HG03457 (cell line): Measurements from ENCODE around the gene SERINC2.
A peak's percentile ranks its signal among the peaks of the same experiment; 100 is the strongest.
"Not testable (repeated sequence)": the region's sequence is repeated elsewhere in the genome, so short reads cannot be mapped to it uniquely, and the experiment has no call there.

Experiments used
- ATAC-seq: cut with Tn5 transposase; IDR thresholded peaks from one replicate; pipeline ENCODE4 v1.9.1; 2021; ENCODE audit warnings: moderate number of reproducible peaks; ENCODE audit not compliant: unreplicated experiment

The SERINC2 gene

GRCh38 chr1:31412205-31412604, 808 bp upstream of the SERINC2 start:
- ATAC-seq, result no peak

- no peak for ATAC-seq
Measured at GRCh38 chr1:31413405-31414001, 490 bp downstream of the SERINC2 start.

DNA sequence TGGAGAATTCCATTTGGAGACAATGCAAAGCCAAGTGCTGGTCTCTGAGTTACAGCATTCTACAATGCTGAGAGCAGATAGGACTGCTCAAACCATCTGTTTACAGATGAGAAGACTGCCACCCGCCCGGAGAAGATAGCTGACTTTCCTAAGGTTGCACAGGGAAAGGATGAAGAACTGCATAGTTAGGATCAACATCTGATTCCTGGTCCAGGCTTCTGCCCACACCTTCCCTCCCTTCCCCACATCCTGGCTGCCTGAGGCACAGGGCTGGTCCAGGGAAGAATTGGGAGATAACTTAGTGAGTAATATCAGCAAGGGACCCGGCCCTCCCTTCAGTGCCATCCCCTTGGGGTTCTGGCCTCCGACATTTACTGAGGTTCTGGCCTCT, 2.0 kb downstream of the SERINC2 start:
- ATAC-seq, result no peak

DNA sequence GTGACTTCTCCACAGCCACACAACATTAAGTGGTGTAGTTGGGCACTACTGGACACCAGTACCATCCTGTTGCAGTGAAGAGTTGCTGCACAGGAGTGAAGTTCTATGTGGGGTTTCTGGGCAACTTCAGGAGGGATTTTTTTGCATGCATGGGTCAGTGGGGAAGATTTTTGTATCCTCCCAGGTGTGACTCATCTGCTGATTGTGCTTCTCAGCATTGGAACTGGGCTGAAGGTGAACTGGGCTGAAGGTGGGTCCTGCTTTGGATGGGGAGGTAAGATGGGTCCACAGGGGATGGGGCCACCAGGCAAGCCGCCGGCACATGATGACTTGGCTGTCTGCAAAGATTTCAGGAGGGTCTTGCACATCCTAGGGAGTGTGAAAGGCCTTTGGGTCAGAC, 2.6 kb downstream of the SERINC2 start:
- ATAC-seq, result no peak

GRCh38 chr1:31416101-31416736, 3.2 kb downstream of the SERINC2 start:
- no peak for ATAC-seq

DNA sequence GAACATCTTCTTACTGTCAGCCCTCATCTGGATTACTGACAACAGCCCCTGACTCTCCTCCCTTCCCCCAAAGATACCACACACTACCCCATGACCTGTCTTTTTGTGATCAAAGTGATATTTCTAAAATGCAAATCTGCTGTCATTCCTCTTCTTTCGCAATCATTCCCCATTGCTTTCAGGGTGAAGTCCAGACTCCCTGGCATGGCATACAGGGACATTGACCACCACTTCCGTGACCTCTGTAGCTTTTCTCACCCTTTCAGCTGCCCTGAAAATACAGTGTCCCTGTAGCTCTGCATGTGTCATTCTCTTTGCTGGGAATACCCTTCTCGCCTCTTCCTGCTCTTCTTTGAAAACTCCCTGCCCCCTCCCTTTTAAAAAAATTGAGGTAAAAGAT, 4.1 kb downstream of the SERINC2 start:
- no peak for ATAC-seq

DNA sequence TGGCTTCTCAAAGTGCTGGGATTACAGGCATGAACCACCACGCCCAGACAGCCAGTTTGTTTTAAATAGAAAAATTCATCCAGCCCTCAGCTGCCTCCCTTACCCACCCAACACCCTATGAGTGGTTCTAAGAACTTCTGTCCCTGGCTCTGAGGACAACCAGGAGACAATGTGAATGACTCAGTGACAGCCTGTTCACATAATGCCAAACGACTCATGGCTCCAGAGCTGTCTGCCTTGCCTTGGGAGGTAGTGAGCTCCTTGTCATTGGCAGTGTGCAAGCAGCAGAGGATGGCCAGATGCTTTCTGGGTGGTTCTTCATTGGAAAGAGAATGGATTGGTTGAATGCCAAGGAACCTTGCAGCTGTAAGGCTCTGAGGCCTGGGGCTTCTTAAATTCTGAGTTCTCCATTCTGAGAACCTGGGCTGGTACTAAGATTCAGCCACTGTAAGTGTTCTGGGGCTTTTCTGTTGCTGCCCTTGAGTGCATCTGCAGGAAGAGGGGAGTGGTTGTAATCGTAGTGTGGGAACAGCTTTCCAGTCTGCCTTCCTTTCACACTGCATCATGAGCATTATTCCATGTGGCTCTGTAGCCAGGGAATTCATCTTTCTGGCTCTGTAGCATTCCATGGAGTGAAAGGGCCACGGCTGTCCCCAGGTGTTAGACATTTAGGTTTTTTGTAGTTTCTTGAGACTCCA, 5.8 kb downstream of the SERINC2 start:
- ATAC-seq, result no peak

DNA sequence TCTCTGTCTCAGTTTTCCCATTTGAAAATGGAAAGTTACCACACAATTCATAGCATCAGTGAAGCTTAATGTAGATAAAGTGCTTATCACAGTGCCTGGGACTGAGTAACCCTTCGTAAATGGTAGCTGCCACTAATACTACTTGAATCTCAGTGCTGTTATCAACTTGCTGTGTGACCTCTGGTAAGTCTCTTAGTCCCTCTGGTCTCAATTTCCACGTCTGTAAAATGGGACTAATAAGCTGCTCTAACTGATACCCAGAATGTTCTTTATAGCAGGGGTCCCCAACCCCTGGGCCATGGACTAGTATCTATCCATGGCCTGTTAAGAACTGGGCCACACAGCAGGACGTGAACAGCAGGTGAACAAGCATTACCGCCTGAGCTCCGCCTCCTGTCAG, 7.7 kb downstream of the SERINC2 start:
- ATAC-seq, result no peak

DNA sequence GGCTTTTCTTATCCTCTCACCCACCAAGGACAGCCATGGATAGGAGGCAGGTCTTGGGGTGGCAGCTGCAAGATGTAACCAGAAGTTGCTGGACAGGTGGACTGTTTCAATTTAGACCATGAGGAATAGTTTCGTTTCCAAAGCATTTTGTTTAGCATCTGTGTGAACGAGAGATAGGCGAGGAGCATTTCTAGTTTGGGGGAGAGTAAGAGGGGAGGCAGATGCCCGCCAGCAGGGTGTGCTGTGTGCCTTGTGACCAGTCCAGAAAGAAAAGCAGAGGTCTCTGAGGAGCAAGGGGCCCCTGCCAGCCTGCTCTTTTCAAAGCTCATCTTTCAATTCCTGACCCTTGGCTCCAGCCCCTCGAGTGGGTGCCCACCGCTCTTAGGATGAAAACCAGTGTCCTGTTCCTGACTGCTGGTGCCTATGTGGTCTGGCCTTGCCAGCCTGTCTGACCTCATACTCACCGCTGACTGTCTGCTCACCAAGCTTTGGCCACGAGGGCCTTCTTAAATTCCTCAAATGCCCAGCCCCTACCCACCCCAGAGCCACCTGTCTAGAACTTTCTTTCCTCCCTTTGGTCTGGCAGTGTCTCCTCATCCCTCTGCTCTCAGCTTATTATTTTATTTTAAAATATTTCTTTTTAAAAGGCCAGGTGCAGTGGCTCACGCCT, 8.5 kb downstream of the SERINC2 start:
- ATAC-seq, result no peak

GRCh38 chr1:31422505-31423319, 9.7 kb downstream of the SERINC2 start:
- no peak for ATAC-seq

GRCh38 chr1:31423418-31423947, 10.5 kb downstream of the SERINC2 start:
- ATAC-seq, result peak; percentile 74

DNA sequence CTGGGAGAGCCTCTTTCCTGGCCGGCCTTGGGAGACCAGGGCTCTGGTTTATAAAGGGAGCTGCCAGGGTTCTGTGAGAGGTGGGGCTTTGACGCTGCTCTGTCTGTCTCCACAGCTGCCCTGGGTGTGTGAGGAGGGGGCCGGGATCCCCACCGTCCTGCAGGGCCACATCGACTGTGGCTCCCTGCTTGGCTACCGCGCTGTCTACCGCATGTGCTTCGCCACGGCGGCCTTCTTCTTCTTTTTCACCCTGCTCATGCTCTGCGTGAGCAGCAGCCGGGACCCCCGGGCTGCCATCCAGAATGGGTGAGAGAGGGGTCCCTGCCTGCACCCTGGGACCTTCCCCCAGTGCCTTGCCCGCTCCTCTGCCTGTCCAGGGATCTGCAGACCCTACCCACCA, 11.6 kb downstream of the SERINC2 start:
- no peak for ATAC-seq

DNA sequence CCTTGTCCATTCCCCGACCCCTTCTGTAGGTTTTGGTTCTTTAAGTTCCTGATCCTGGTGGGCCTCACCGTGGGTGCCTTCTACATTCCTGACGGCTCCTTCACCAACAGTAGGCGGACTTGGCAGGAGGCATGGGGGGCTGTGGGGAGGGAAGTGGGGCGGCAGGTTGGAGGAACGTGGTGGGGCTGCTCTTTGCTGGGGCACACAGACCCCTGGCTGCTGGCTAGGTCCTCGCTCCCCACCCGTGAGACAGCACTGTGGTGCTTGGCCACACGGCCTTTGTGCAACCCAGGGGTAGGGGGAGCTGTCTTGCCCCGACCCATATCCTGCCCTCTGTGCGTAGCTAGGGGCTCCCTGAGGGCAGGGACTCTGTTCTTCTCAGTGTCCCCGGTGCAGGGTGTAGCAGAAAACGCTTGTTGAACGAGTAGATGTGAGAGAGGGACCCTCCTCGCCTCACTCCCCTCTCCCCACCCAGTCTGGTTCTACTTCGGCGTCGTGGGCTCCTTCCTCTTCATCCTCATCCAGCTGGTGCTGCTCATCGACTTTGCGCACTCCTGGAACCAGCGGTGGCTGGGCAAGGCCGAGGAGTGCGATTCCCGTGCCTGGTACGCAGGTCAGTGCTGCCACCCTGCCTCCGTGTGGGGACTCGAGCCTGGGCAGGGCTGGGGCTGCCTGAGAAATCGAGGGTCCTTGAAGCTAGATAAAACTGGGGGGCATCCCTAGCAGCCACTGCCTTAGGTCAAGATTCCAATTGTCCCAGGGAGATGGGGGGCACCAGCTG, 12.5 kb downstream of the SERINC2 start:
- no peak for ATAC-seq

- no peak for ATAC-seq
Measured at GRCh38 chr1:31426249-31426922, 13.4 kb downstream of the SERINC2 start.

DNA sequence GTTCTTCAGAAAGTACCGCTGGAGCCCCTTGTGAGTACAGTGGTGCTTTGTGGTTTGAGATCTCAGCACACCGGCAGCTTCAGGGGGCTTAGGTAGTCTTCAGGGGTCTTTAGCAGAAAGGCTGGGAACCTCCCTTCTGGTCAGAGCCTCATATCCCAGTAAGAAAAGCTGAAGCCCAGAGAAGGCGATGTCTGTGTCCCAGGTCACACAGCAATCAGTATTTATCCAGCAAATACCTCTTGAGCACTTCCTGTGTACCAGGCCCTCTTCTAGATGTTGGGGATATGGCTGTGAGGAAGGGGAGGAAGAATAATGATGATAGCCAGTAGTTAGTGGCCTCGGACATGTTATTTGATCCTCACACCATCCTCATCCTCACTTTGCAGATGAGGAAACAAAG, 14.3 kb downstream of the SERINC2 start:
- ATAC-seq, result no peak

GRCh38 chr1:31428436-31429221, 15.6 kb downstream of the SERINC2 start:
- ATAC-seq, result no peak

DNA sequence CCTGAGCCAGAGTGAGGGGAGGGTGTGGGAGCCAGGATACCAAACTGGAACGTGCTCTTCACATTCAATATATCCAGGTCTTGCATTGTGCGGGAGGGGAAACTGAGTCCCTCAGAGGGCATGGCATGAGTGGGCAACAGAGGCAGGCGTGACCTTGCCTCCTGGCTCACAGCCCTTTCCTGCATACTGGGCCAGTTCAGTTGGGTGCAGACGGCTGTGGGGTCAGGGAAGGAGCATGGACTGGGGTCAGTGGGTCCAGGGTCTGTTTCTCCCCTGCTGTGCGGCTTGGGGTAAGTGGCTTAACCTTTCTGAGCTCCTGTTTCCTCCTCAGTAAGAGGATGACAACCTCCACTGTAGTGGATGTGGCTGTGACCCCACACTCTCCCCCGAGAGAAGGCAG, 16.6 kb downstream of the SERINC2 start:
- ATAC-seq, result no peak

DNA sequence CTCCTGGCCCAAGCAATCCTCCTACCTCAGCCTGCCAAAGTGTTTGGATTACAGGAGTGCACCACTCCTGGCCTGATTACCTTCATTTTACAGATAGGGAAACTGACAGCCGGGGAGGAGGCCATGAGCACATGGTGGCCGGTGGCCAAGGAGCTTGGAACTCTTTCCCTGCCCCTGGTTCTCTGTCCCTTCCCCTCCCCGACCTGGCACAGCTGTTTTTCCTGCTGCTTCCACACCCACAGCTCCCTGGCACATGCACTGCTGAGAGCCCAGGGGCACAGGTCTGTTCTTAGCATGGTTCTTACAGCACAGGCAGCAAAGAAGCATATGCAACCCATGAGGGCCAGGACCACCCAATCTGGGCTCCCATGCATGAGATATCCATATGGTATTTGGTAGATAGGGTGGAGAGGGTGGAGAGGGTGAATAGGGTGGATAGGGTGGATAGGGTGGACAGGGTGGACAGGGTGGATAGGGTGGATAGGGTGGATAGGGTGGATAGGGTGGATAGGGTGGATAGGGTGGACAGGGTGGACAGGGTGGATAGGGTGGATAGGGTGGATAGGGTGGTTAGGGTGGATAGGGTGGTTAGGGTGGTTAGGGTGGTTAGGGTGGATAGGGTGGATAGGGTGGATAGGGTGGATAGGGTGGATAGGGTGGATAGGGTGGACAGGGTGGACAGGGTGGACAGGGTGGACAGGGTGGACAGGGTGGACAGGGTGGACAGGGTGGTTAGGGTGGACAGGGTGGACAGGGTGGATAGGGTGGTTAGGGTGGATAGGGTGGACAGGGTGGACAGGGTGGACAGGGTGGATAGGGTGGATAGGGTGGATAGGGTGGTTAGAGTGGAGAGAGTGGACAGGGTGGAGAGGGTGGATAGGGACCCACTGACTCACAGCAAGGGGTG, 18.6 kb downstream of the SERINC2 start:
- not testable (repeated sequence) for ATAC-seq
